CD4-positive, alpha-beta memory T cell (primary cell): ENCODE data around the gene IGF2. TPM values are rescaled to one million over a fixed set of nuclear protein-coding genes. Genes with fewer than 3 reads are reported as not detected.

ENCODE experiments used
- CTCF ChIA-PET: fragments of 350-600 bp; sonication (Branson Sonifier 250); formaldehyde crosslinking; loops from one replicate; lab custom pipeline; 2021; ENCODE audit warnings: inconsistent platforms; ENCODE audit not compliant: partially characterized antibody; lab: Charles Lee
- POLR2A ChIA-PET: fragments of 350-600 bp; sonication (Branson Sonifier 250); formaldehyde crosslinking; loops from one replicate; lab custom pipeline; 2021; ENCODE audit not compliant: partially characterized antibody; lab: Charles Lee
- DNase-seq, 5 donors: peaks; one replicate each; pipeline versions ENCODE4 v3.0.0 to v3.0.0-alpha.2; 2020 to 2022; ENCODE audit warnings: mixed read lengths in 1 of 5
- H3K27ac ChIP-seq: one replicate; pipeline ENCODE4 v1.7.0; 2013; ENCODE audit warnings: low read depth, low read length
- H3K27me3 ChIP-seq: 2 replicates; pipeline ENCODE4 v1.7.0; 2013; ENCODE audit warnings: mild to moderate bottlenecking, low read length, moderate library complexity; ENCODE audit not compliant: insufficient read depth
- H3K36me3 ChIP-seq: 2 replicates; pipeline ENCODE4 v1.7.0; 2013; ENCODE audit warnings: mild to moderate bottlenecking, low read length, moderate library complexity; ENCODE audit not compliant: insufficient read depth
- H3K4me1 ChIP-seq: 2 replicates; pipeline ENCODE4 v1.7.0; 2013; ENCODE audit warnings: mild to moderate bottlenecking, low read length, moderate library complexity; ENCODE audit not compliant: insufficient read depth
- H3K4me3 ChIP-seq, 2 donors: one replicate each; pipeline ENCODE4 v1.7.0; 2013; ENCODE audit warnings: low read length in 2 of 2, mild to moderate bottlenecking in 1 of 2
- H3K9me3 ChIP-seq, 2 donors: one replicate each; pipeline ENCODE4 v1.7.0; 2013; ENCODE audit warnings: low read length in 2 of 2, control low read depth in 1 of 2; ENCODE audit not compliant: control insufficient read depth in 1 of 2
- H3K27ac Mint-ChIP-seq, 7 donors: one replicate each; pipeline ENCODE4 v1.8.0; 2020 to 2021; ENCODE audit warnings: mixed read lengths in 7 of 7, mild to moderate bottlenecking in 6 of 7, inconsistent platforms in 3 of 7, moderate library complexity in 3 of 7
- H3K27me3 Mint-ChIP-seq, 2 donors: one replicate each; pipeline ENCODE4 v1.8.0; 2020 to 2021; ENCODE audit warnings: mixed read lengths in 2 of 2
- H3K36me3 Mint-ChIP-seq, 2 donors: one replicate each; pipeline ENCODE4 v1.8.0; 2020 to 2021; ENCODE audit warnings: mixed read lengths in 2 of 2, inconsistent platforms in 1 of 2, mild to moderate bottlenecking in 1 of 2
- H3K4me1 Mint-ChIP-seq, 4 donors: one replicate each; pipeline ENCODE4 v1.8.0; 2020 to 2021; ENCODE audit warnings: mixed read lengths in 4 of 4, mild to moderate bottlenecking in 1 of 4
- H3K4me3 Mint-ChIP-seq, 8 donors: one replicate each; pipeline ENCODE4 v1.8.0; 2020 to 2021; ENCODE audit warnings: mixed read lengths in 8 of 8, mild to moderate bottlenecking in 7 of 8, moderate library complexity in 6 of 8, inconsistent platforms in 3 of 8
- H3K9me3 Mint-ChIP-seq, 8 donors: one replicate each; pipeline ENCODE4 v1.8.0; 2020 to 2021; ENCODE audit warnings: mixed read lengths in 8 of 8, mild to moderate bottlenecking in 5 of 8, inconsistent platforms in 3 of 8, moderate library complexity in 1 of 8
- intact Hi-C: fragments of 100-400 bp; cut with micrococcal nuclease; formaldehyde crosslinking; loops from one replicate; pipeline ENCODE4 v1.15.1; 2023
- polyA plus RNA-seq, 2 donors: library from polyadenylated mRNA; unstranded; fragments of 300-500 nt; fragmentation: Illumina TruSeq; gene quantifications; one replicate each; pipeline ENCODE4 v1.2.3, GENCODE V29; 2021
- total RNA-seq, 2 experiments: library from RNA; stranded (reverse); gene quantifications; one replicate each; pipeline ENCODE4 v1.2.3, GENCODE V29; 2021

The IGF2 gene
- total and polyA plus RNA-seq, 4 experiments from 2014 or later = not detected

DNA sequence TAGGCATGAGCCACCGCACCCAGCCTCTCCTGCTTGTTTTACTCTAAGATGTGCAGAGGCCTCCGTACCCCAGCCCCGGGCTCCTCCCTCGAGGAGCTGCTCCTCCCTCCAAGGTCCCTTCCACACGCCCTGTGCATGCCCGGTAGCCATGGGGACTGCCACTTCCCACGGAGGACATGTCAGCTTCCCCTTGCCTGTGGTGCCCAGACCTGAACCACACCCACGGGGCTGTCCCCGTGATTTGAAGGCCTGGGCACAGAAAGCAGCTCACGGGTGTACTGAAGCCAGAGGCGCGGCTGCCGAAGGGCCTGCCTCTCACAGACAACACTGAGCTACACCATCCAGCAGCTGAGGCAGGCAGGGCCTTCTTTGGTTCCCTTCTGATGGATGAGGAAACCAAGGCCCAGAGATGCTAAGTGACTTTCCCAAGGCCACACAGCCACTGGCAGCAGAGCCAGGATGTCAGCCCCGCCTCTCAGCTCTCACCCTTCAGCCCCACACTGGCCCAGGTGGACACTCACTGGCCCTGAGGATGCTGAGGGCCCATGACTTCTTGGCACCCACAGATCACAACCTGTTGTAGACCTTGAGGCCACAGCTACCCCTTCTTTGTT is 14.5 kb upstream of the IGF2 start:
- Histone ChIP-seq H3K27ac (no peak overlapping the region), H3K36me3 (no peaks in the 10 kb centered on the region), H3K27me3 (peaks cover 6% of the 10 kb centered on the region), H3K4me3 (no peak overlapping the region), H3K4me1 (peaks cover 6% of the 10 kb centered on the region), H3K9me3 (no peaks in the 10 kb centered on the region)
- Mint-ChIP-seq H3K4me3 (no peak overlapping the region), H3K36me3 (no peaks in the 10 kb centered on the region), H3K4me1 (peaks cover 5 to 11% (median 7%) of the 10 kb centered on the region in 4 donors), H3K9me3 (no peaks in the 10 kb centered on the region), H3K27me3 (peaks cover 8 to 19% of the 10 kb centered on the region in 2 donors), H3K27ac (no peak overlapping the region)
- no peak for DNase-seq
- ChIA-PET CTCF (interaction anchor here (0.9 to 8.7 kb wide), 5 partner anchors 120 to 500 kb away, joined by 3 to 276 read pairs (median 45); no protein-coding TSS in a partner anchor), POLR2A (no interaction called here)
- intact Hi-C loops = no loop called here

GRCh38 chr11:2151500-2152257 is 12.5 kb upstream of the IGF2 start:
- ChIA-PET POLR2A (interaction anchor here (0.7 to 1.9 kb wide), 7 partner anchors 114 to 458 kb away, joined by 3 to 9 read pairs (median 4); no protein-coding TSS in a partner anchor), CTCF (interaction anchor here (0.6 to 8.7 kb wide), 35 partner anchors 9 to 512 kb away, joined by 3 to 276 read pairs (median 4); partner anchors contain the start of genes LSP1, SYT8 and TNNI2)
- intact Hi-C loops = loop anchor here (1.0 to 2.0 kb wide), 4 partner anchors 75 to 501 kb away; no protein-coding TSS in a partner anchor
- Histone ChIP-seq H3K9me3 (no peaks in the 10 kb centered on the region), H3K4me1 (peaks cover 6% of the 10 kb centered on the region), H3K27ac (no peak overlapping the region), H3K27me3 (peaks cover 11% of the 10 kb centered on the region), H3K36me3 (no peaks in the 10 kb centered on the region), H3K4me3 (no peak overlapping the region)
- peak overlapping the region in 5 of 7 donors; percentile 22 to 55 (median 26) for H3K27ac Mint-ChIP-seq
- DNase-seq = peak; percentile 76 to 84 (median 78)
- peaks cover 10 to 31% of the 10 kb centered on the region in 2 donors for H3K27me3 Mint-ChIP-seq
- peak overlapping the region; percentile 20 to 67 (median 48) for H3K4me3 Mint-ChIP-seq
- H3K36me3 Mint-ChIP-seq = no peaks in the 10 kb centered on the region
- peaks cover 5 to 11% (median 7%) of the 10 kb centered on the region in 4 donors for H3K4me1 Mint-ChIP-seq
- no peaks in the 10 kb centered on the region for H3K9me3 Mint-ChIP-seq

- H3K9me3 Mint-ChIP-seq = no peaks in the 10 kb centered on the region
- CTCF ChIA-PET = interaction anchor here (0.6 to 8.7 kb wide), 21 partner anchors 8 to 497 kb away, joined by 3 to 276 read pairs (median 5); partner anchors contain the start of genes LSP1 and SYT8
Observed at GRCh38 chr11:2149864-2150847, 11.0 kb upstream of the IGF2 start.

GRCh38 chr11:2149460-2149859 is 10.3 kb upstream of the IGF2 start:
- Histone ChIP-seq H3K27me3 (peaks cover 16% of the 10 kb centered on the region), H3K36me3 (no peaks in the 10 kb centered on the region), H3K9me3 (no peaks in the 10 kb centered on the region), H3K27ac (no peak overlapping the region), H3K4me3 (no peak overlapping the region), H3K4me1 (peaks cover 6% of the 10 kb centered on the region)
- Mint-ChIP-seq H3K4me3 (no peak overlapping the region), H3K36me3 (no peaks in the 10 kb centered on the region), H3K4me1 (peaks cover 5 to 11% (median 7%) of the 10 kb centered on the region in 4 donors), H3K27ac (no peak overlapping the region), H3K9me3 (no peaks in the 10 kb centered on the region), H3K27me3 (peaks cover 21 to 49% of the 10 kb centered on the region in 2 donors)
- intact Hi-C loops = no loop called here
- DNase-seq = no peak
- ChIA-PET CTCF (interaction anchor here (0.6 to 8.7 kb wide), 9 partner anchors 9 to 496 kb away, joined by 3 to 276 read pairs (median 6); partner anchors contain the start of gene SYT8), POLR2A (interaction anchor here (1.0 kb wide), 1 partner anchor 111 kb away, joined by 3 read pairs; no protein-coding TSS in a partner anchor)

More at GRCh38 chr11:2149864-2150847, 11.0 kb upstream of the IGF2 start:
- no peak overlapping the region for H3K4me3 ChIP-seq
- H3K27me3 Mint-ChIP-seq = peaks cover 16 to 43% of the 10 kb centered on the region in 2 donors
- H3K4me3 Mint-ChIP-seq = no peak overlapping the region
- H3K27me3 ChIP-seq = peaks cover 13% of the 10 kb centered on the region
- H3K27ac Mint-ChIP-seq = peak overlapping the region in 2 of 7 donors; percentile 10 to 19
- peaks cover 5 to 11% (median 7%) of the 10 kb centered on the region in 4 donors for H3K4me1 Mint-ChIP-seq
- DNase-seq = no peak
- no peaks in the 10 kb centered on the region for H3K36me3 Mint-ChIP-seq
- H3K36me3 ChIP-seq = no peaks in the 10 kb centered on the region
- POLR2A ChIA-PET = interaction anchor here (0.6 to 1.9 kb wide), 4 partner anchors 30 to 295 kb away, joined by 3 to 5 read pairs (median 4); no protein-coding TSS in a partner anchor
- H3K4me1 ChIP-seq = peaks cover 6% of the 10 kb centered on the region
- intact Hi-C loops = loop anchor here (2.0 kb wide), 1 partner anchor 73 kb away; no protein-coding TSS in a partner anchor
- no peak overlapping the region for H3K27ac ChIP-seq
- no peaks in the 10 kb centered on the region for H3K9me3 ChIP-seq

GRCh38 chr11:2148595-2148994 is 9.4 kb upstream of the IGF2 start:
- H3K4me3 Mint-ChIP-seq = no peak overlapping the region
- no peaks in the 10 kb centered on the region for H3K36me3 ChIP-seq
- H3K9me3 Mint-ChIP-seq = peaks cover 0 to under 1% (median 0%) of the 10 kb centered on the region in 8 donors
- H3K4me3 ChIP-seq = no peak overlapping the region
- ChIA-PET POLR2A (no interaction called here), CTCF (interaction anchor here (1.4 to 8.7 kb wide), 4 partner anchors 9 to 495 kb away, joined by 6 to 276 read pairs (median 67); no protein-coding TSS in a partner anchor)
- no peaks in the 10 kb centered on the region for H3K36me3 Mint-ChIP-seq
- no peak for DNase-seq
- H3K27me3 Mint-ChIP-seq = peaks cover 22 to 49% of the 10 kb centered on the region in 2 donors
- H3K4me1 ChIP-seq = peaks cover 13% of the 10 kb centered on the region
- H3K27me3 ChIP-seq = peaks cover 16% of the 10 kb centered on the region
- H3K9me3 ChIP-seq = no peaks in the 10 kb centered on the region
- H3K27ac ChIP-seq = no peak overlapping the region
- peaks cover 5 to 11% (median 8%) of the 10 kb centered on the region in 4 donors for H3K4me1 Mint-ChIP-seq
- no peak overlapping the region for H3K27ac Mint-ChIP-seq
- intact Hi-C loops = no loop called here

DNA sequence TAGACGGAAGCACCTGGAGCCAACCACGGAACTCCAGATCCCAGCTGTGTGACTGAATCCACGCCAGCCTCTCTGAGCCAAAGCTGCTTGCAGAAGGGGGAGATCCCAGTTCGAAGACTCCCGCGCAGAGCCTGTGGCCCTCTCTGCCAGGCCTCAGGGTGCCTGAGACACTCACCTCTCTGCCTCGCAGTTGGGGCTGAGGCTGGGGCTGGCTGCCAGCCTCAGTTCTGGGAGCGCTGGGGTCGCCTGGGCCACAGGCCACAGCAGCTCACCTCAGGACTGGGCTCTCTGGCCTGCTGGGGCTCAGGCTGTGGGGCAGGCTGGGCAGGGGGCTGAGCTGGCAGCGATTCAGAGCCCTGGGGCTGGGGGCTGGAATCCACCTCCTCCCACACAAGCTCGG is 8.2 kb upstream of the IGF2 start:
- H3K9me3 ChIP-seq = no peaks in the 10 kb centered on the region
- DNase-seq = no peak
- intact Hi-C loops = no loop called here
- no peaks in the 10 kb centered on the region for H3K36me3 Mint-ChIP-seq
- H3K27me3 ChIP-seq = peaks cover 22% of the 10 kb centered on the region
- CTCF ChIA-PET = interaction anchor here (1.6 to 8.7 kb wide), 2 partner anchors 113 to 315 kb away, joined by 7 to 276 read pairs; no protein-coding TSS in a partner anchor
- H3K4me1 ChIP-seq = peaks cover 14% of the 10 kb centered on the region
- no peak overlapping the region for H3K27ac ChIP-seq
- no peak overlapping the region for H3K27ac Mint-ChIP-seq
- H3K4me1 Mint-ChIP-seq = peaks cover 7 to 15% (median 10%) of the 10 kb centered on the region in 4 donors
- H3K36me3 ChIP-seq = no peaks in the 10 kb centered on the region
- peaks cover 30 to 56% of the 10 kb centered on the region in 2 donors for H3K27me3 Mint-ChIP-seq
- POLR2A ChIA-PET = no interaction called here
- H3K9me3 Mint-ChIP-seq = peaks cover 0 to 2% (median 0%) of the 10 kb centered on the region in 8 donors
- H3K4me3 ChIP-seq = no peak overlapping the region
- no peak overlapping the region for H3K4me3 Mint-ChIP-seq
